ENCODE results near the gene TECPR1.

TECPR1 gene

DNA sequence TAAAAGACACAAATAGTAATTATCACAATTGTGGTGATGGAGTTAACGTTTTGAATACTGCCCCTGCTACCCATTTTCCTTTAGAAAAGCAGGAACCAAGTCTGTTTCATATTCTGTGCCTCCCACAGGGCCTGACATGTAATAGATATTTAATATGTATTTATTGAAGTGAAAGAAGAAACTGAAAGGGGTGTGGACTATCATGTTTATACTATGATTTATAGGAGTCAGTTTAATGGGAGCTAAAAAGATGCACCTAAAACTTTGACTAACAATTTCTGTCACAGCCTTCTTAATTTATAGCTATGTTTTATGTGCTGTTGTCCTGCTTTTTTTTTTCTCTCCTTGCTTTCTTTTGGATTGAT lies 64.9 kb downstream of the TECPR1 start:
- no peak for DNase-seq

DNA sequence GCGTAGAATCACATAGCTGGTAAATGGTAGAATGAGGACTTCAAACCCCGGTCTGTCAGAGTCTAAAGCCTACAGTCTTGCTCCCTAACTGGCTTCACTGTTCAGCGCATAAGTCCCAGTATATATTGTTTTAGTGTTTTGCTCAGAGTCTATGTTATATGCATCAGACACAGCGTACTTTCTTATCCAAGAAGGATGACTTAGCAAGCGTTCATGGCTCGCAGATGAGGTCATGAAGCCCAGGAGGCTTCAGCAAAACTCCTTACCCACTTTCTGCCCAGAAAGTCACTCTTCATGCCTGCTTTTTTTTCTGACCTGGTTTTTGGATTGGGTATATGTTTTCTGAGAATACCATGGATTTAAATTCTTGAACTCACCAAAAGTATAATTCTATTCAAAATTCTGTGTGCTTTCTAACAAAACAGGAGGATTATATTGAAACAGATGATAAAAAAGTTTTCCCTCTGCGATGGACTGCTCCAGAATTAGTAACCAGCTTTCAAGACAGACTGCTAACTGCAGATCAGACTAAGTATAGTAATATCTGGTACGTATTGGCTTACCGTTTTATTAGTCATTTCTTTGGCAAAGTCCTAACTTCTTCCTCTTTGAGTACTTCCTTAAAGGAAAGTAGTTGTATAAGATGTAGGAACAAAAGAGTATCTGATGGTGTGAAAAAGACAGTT lies 65.4 kb downstream of the TECPR1 start:
- no peak for DNase-seq

DNA sequence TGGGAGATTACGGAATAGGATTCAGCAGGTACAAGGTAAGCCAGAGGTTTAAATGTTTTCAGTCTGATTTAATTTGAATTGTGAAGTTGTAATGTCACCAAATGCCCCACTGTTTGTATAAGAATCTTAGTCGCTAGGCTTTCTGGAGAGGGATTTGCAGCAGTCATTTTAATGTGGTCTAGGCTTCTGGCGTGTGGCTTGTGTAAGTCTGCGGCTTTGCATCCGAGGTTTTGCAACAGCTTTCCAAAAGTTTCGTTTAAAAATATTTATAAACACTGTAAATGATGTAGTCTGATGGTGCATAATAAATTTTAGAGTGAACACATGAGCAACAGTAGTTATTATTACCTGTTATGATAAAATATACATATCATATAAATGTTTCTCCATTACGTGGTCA lies 66.9 kb downstream of the TECPR1 start:
- no peak for DNase-seq

DNA sequence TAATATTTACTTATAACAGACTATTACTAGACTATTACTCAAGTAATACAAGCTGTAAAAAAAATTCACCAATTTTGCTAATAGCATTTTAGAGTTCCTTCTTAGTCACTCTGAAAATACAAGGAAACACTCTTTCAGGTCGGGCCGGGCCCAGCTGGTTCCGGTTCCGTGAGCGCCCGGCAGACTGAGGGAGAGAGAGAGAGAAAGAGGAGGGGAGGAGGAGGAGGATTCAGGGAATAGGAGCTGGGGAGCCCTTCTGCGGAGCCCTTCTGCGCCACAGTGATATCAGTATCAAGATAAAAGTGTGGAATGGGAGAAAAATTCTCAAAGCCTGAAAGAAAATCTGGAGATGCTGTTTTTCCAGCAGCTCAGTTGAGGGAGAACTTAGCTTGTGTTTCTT lies 71.3 kb downstream of the TECPR1 start:
- no peak for DNase-seq

DNA sequence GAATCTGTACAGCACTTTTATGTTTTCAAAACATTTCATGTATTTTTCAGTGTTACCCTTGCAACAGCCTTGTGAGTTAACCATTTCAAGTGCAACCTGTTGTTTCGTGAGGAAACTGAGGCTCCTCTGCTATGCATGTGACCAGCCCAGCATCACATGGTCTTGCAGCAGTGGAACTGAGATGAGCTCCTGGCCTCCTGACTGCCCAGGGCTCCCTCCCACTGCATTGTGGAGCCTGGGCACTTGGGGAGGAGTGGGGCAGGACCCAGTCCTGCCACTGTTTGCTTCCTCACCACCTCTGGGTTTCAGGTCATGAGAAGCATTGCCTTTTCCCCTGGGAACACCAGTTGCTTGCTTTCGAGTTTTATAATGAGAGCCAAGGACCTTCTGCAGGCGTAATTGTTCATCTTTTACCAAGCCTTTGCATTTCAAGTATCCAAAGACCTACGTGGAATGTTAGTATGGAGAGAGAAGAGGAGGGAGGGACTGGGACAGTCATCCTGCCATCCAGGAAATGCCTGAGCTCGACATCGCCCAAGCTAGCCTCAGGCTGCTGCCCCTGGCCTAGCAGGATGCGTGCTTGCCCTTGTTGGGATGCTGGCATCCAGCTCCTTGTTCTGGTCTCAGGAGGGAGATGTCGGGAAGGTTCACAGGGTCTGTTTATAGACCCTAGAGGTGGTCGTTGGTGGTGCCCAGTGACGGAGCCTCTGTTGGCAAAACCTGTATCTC lies 73.1 kb downstream of the TECPR1 start:
- DNase-seq = no peak

DNA sequence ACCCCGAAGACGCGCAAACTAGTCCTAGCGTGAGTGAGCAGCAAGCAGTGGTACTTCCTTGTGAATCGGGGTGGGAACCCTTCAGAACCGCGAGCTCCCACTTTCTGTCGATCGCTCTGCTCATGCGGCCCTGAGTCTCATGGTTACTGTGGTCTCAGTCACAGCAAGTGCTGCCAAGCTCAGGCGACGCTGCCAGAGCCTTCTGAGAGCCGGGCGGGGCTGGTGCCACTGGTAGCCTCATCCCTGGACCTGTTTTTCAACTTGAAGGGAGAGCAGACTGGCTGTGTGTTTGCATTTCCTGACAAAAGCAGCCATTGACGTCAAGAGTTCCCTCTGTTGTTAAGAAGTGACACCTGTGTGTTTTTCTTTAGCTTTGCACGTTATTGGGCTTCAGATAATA lies 73.7 kb downstream of the TECPR1 start:
- DNase-seq = no peak

DNA sequence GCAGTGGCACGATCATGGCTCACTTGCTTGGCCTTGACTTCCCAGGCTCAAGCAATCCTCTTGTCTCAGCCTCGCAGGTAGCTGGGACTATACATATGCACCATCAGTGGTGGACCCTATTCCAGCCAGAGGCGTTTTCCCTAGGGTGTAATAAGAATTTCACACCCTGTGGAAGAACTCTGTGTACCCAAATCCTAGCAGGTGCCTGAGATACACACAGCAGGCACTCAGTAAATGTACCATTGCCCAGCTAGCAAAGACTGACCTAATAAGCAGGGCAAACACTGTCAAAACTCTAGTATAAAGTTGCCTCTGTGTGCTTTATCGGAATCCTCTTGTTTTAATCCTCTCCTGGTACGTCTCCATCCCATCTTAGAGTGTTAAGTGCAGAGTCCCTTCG lies 74.5 kb downstream of the TECPR1 start:
- DNase-seq = no peak

DNA sequence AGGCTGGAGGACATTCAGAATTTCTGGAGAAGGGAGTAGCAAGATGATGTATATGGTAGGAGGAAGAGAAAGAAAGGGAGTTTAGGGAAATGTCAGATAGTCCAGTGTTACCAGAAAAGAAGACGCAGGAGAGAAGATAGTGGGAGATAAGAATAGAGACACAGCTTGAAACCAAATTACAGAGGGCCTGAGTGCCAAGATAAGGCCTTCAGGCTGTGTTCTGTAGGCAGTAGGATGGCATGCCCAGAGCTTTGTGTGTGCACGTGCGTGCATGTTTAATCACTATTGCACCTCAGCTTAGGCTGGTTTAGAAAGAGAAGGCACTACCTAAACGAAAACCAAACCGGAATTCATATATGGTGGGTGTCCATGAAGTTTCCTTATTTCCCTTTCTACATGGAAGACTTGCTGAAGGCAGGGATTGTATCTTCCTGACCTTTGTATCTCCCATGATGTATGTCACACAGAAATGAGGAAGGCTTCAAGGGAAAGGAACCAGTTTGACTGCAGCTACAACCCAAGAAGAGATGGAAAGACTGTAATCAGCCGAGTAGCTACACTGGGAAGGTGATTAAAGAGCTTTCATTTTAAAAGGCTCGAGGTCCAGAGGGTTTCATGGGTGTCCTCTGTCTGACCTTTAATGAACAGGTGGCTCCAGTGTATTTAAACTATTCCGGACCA lies 76.6 kb downstream of the TECPR1 start:
- no peak for DNase-seq

DNA sequence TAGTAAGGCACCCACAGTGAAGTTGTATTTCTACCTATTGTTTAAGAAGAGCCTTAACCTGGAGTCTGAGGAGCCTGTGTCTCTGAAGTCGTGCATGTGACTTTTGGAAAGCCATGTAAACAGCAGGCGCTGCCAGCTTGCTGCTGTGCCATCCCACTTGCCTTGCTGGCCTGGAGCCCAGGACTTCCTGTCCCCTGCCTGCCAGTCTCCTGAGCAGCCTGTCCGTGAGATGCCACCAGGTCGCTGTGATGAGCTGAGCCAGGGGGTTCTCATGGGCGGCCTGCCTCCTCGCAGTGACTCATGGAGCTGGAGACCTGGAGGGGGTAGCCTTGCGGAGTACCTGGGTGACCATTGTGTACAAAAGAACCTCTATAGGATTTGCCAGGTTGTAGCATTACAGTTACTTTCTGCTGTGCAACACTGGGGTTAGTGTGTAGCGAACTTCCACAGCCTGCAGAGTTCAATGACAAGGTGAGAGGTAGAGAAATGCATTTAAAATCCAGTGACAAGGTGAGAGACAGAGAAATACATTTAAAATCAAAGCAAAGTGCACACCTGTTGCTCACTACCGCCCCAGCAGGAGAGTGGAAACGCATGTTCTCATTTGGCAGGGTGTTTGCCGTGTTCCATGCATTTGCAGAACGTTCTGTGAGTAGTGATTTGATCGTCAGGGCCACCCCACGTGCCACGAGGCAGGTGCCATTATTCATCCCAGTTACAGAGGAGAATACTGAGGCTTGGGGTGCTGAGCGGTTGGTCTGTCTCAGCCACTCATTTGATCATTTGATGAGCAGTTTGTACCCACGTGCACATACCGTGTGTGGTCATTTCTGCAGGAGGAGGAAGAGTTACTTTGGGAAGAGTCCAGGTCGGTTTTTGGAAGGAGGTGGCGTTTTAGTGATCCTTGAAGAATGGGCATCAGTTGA lies 77.4 kb downstream of the TECPR1 start:
- no peak for DNase-seq

DNA sequence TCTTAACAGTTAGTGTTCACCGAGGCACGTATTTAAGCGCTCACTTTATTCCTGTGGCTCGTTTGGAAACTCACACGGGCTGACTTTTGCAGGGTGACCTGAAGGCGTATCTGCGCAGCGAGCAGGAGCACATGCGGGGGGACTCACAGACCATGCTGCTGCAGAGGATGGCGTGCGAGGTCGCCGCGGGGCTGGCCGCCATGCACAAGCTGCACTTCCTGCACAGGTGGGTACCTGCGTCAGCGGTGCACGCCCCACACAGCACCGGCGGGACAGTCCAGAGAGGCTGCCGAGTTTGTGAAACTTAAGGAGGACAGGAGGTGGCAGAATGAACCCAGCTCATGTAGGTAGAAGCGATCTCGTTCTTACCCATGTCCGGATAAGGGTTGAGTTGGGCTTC lies 80.6 kb downstream of the TECPR1 start:
- no peak for DNase-seq

DNA sequence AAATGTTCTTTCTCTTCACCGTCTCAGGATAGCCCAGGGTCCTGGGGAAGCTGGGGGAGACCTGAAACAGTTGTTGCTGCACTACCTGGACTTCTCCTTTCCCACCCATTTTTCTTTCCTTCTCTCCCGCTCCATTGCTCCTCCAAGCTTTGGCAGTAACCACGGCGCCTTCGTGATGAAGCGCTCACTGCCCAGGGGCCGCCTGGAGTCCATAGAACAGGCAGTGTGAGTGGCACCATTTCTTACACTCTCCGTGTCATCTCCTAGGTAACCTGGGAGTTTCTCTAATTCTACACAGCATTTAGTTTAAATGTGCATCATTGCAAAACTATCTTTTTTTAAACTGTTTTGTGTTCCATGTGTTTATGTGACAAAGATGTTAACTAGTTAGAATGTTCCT lies 81.1 kb downstream of the TECPR1 start:
- no peak for DNase-seq

DNA sequence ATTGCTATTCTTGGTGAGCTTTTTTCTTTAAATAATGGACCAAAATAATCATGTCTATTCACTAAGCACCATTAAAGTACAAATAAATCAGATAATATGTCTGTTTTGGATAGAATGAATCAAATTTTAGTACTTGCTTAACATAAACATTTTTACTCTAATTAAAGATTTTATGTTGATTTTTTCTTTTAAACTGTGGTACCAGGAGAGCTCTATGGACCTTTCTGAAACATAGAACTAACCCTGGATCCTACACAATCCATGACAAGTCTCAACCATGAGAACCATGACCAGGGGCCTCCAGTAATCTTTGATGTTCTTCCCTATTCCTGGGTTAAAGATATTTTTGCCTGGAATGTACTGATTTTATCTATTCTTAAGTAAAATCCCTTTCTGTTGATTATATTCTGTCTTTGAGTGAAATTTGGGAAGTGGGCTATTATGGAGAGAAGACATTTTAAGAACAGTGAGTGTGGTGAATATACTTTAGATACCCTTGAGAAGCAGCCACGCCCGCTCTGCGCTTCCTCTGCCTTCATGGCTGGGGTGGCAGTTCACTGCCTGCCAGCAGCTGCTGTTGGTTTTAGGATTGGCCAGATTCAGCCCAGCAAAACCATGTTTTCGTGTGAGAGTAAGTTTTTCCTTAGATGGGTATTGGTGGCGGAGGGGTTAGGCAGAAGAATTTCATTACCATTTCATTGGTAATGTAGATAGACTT lies 83.0 kb downstream of the TECPR1 start:
- no peak for DNase-seq

DNA sequence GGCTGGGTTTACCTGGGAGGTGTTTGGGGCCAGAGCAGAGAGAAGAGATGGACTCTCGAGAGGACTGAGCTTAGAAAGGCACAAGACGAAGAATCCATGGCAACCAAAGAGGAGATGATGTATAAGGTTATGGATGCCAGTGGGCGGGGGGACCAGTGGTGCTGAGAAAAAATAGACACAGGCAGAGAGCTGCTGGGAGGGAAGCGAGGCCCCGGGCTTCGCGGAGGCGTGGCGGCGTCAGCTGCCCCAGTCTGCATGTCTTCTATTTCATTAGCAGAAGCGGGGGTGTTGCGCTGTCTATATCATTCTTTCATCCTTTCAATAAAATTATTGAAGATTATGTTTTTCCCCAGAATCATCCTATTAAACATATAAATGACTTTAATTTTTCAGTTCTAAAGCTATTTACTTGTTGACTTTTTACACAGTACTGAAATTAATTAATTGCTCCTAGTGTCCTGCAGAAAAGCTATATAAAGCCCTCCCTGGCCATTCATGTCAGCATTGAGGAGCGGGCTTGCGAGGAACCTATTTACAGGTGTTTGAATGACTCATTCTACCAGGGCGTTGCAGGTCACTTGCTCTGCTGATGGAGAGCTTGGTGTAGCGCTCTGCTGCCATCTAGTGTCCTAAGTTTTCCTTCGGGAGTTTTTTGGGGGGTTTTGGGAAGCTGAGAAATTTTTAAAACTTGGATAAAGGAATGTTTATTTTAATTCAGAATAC lies 83.7 kb downstream of the TECPR1 start:
- DNase-seq = no peak

DNA sequence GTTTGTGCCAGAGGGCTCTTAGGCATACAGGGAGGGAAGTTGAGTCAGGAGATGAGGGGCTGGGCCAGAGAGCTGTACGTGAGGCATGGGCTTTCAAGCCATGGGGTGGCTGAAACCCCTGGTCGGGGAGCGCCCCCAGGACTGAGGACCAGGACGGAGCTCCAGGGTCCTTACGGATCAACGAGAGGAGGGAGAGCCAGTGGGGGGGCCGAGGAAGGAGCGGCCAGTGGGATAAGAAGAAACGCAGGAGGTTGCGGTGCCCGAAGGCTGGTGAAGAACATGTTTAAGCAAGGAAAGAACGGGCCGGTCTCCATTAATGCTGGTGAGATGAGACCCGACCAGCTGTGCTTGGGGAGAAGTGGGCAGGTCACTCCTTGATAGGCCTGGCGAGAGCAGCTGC lies 84.4 kb downstream of the TECPR1 start:
- DNase-seq = no peak

DNA sequence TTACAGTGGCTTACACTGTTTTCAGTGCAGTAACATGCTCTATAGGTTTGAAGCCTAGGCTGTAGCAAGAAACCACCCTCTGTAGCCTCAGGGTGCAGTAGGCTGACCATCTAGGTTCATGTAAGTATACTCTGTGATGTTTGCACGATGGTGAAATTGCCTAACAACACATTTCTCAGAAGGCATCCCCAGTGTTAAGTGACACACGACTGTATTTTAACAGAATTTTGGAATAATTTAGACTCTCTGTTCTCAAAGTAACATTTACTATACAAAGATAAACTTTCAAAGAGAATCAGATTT lies 85.4 kb downstream of the TECPR1 start:
- DNase-seq = no peak

DNA sequence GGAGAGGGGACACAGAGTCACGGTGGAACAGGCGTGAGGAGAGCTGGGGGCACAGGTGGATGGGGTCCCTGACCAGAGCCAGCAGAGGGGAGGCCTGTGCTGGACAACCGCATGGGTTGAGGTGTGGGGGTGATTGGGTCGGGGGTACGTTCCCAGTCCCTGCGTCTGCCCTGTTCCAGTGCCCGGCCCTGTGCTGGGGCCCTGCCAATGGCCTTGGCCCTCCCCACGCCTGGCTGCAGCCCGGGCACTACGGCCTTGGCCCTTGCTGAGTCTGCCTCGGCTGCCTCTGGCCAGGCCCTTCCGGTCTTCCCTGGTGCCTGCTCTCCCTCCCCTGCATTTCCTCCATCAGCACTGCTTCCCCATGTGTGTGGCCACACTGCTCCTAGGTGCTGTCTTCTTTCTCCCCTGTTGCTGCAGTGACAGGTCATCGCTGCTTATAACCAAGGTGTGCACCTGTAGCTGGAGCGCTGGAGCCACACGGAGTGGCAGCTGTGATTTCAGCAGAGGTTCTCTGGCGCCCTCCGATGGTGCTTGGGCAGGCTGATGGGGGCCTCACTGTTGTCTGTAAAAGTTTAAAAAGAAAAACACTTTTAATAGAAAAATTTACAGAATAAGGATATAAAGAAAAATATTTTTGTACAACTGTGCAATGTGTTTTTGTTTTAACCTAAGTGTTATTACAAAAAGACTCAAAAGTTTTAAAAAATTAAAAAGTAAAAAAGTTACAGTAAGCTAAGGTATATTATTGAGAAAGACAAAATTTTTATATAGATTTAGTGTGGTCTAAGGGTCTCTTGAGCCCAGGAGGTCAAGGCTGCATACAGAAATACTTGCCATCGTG lies 86.0 kb downstream of the TECPR1 start:
- DNase-seq = no peak
